C4-2B (cell line): ENCODE results near the gene ASB6.

Experiments
- ZFX ChIP-seq: fragments of 450-650 bp; IDR thresholded peaks from 2 replicates; pipeline ENCODE4 v1.6.1; 2017
- TF ChIP-seq, protein P1 (sequence below): fragments of 450-650 bp; conservative IDR thresholded peaks from 2 replicates; pipeline ENCODE4 v1.5.1; 2017; ENCODE audit warnings: mild to moderate bottlenecking

DNA sequence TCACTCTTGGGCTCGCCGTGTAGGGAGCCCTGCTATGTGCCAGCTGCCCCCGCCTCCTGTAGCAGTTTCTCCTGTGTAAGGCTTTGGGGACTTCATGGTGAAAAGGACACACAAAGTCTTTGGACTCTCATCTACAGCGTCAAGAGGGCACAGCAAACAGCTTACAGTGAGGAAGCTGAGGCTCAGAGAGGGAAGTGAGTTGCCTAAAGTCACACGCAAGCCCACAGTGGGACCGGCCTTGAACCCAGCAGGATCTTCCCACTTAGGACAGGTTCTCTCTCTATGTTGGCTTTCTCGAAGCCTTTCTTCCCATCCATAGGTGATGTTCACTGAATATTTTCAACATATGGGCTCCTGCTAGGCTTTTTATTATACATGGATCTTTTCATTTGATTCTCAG, 13.7 kb upstream of the ASB6 start:
- no peak for TF ChIP-seq ZFX
- TF ChIP-seq, protein P1, sequence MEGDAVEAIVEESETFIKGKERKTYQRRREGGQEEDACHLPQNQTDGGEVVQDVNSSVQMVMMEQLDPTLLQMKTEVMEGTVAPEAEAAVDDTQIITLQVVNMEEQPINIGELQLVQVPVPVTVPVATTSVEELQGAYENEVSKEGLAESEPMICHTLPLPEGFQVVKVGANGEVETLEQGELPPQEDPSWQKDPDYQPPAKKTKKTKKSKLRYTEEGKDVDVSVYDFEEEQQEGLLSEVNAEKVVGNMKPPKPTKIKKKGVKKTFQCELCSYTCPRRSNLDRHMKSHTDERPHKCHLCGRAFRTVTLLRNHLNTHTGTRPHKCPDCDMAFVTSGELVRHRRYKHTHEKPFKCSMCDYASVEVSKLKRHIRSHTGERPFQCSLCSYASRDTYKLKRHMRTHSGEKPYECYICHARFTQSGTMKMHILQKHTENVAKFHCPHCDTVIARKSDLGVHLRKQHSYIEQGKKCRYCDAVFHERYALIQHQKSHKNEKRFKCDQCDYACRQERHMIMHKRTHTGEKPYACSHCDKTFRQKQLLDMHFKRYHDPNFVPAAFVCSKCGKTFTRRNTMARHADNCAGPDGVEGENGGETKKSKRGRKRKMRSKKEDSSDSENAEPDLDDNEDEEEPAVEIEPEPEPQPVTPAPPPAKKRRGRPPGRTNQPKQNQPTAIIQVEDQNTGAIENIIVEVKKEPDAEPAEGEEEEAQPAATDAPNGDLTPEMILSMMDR, result no peak
